ENCODE results near the gene TENM4.

DNA sequence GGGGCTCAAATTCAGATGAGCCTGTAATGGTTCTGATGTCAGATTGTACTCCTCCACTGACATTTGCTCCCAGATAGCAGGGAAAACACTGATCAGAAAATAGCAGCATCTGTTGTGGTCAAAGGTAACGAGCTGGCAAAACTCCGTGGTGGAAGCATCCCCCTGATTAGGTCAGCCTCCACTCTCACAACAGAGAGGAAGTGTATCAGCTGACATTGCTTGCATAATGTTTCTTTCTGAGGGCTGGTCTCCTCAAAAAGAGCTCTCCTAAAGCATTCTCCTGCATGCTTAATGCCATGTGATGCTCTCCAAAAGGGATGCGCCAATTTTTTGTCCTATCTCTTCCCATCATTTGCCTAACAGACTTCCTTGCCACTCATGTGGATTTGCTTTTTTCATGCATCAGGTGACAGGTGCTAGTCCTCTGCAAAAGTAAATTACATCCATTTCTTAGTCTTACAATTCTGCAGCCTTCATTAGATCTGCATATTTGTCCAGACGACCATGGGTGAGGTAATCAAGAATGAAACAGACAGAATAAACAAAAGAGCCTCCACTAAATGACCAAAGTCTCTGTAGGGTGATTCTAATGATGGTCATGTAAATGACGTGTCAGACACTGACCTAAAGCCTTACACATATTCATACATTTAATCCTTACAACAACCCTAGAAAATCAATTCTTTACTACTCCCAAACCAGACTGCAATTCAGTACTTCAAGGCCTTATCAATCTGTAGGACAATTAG, 6.4 kb upstream of the TENM4 start:
- TF ChIP-seq, protein P1, sequence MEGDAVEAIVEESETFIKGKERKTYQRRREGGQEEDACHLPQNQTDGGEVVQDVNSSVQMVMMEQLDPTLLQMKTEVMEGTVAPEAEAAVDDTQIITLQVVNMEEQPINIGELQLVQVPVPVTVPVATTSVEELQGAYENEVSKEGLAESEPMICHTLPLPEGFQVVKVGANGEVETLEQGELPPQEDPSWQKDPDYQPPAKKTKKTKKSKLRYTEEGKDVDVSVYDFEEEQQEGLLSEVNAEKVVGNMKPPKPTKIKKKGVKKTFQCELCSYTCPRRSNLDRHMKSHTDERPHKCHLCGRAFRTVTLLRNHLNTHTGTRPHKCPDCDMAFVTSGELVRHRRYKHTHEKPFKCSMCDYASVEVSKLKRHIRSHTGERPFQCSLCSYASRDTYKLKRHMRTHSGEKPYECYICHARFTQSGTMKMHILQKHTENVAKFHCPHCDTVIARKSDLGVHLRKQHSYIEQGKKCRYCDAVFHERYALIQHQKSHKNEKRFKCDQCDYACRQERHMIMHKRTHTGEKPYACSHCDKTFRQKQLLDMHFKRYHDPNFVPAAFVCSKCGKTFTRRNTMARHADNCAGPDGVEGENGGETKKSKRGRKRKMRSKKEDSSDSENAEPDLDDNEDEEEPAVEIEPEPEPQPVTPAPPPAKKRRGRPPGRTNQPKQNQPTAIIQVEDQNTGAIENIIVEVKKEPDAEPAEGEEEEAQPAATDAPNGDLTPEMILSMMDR (IDR thresholded peaks at IDR 0.05) = no peak
- no peak for TF ChIP-seq POLR2A (IDR thresholded peaks at IDR 0.05)
